Measurements from ENCODE around the gene CHRNA4. TPM values are rescaled to one million over a fixed set of nuclear protein-coding genes. Genes with fewer than 3 reads are reported as not detected.
A peak's percentile ranks its signal among the peaks of the same experiment; 100 is the strongest.

The CHRNA4 gene
- total RNA-seq, 1 donor from 2014 or later = 0.63 TPM

- no peak for TF ChIP-seq CTCF (IDR thresholded peaks at IDR 0.05; ENCODE audit: unreplicated experiment)
- Mint-ChIP-seq H3K4me3 (no peak overlapping the region), H3K36me3 (peaks cover 3% of the 10 kb centered on the region), H3K27me3 (ENCODE audit: low read depth) (peaks cover 13% of the 10 kb centered on the region), H3K4me1 (peaks cover 15% of the 10 kb centered on the region), H3K9me3 (peaks cover 7% of the 10 kb centered on the region), H3K27ac (no peak overlapping the region)
- no peak for DNase-seq (ENCODE audit: low spot score in 2 of 2, unreplicated experiment in 2 of 2)
These were observed 28.5 kb downstream of the CHRNA4 start for GRCh38 chr20:63332488-63333240.

- Mint-ChIP-seq H3K4me1 (peaks cover 8% of the 10 kb centered on the region), H3K27me3 (ENCODE audit: low read depth) (peaks cover 9% of the 10 kb centered on the region), H3K36me3 (peaks cover 3% of the 10 kb centered on the region), H3K27ac (no peak overlapping the region), H3K4me3 (no peak overlapping the region), H3K9me3 (peaks cover 7% of the 10 kb centered on the region)
- TF ChIP-seq CTCF (IDR thresholded peaks at IDR 0.05; ENCODE audit: unreplicated experiment) = no peak
- DNase-seq (ENCODE audit: low spot score in 2 of 2, unreplicated experiment in 2 of 2) = no peak
These were observed 29.3 kb downstream of the CHRNA4 start for GRCh38 chr20:63331741-63332400.

DNA sequence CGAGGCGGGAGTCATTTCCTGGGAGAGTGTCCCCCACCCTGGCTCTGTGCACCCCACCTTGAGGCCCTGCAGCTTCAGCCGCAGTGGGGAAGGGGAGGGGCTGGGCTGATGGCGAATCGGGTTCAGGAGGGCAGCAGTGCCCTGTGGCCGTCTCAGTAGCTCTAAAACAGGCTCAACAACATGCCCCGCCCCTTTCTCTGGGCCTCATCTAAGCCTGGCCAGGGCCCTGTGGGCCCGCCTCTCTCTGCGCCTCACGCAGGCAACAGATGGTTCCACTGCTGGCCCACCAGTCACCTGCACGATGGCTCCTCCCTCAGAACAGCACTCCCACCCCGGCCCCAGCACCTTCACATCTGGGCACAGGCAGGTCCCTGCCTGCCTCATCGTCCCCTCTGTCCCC, 30.2 kb downstream of the CHRNA4 start:
- Mint-ChIP-seq H3K36me3 (peaks cover 3% of the 10 kb centered on the region), H3K27me3 (ENCODE audit: low read depth) (peaks cover 6% of the 10 kb centered on the region), H3K9me3 (peaks cover 7% of the 10 kb centered on the region), H3K4me1 (peaks cover 7% of the 10 kb centered on the region), H3K27ac (peak overlapping the region; percentile 50), H3K4me3 (no peak overlapping the region)
- no peak for DNase-seq (ENCODE audit: low spot score in 2 of 2, unreplicated experiment in 2 of 2)
- no peak for TF ChIP-seq CTCF (IDR thresholded peaks at IDR 0.05; ENCODE audit: unreplicated experiment)

- Mint-ChIP-seq H3K4me1 (peaks cover 7% of the 10 kb centered on the region), H3K27me3 (ENCODE audit: low read depth) (no peaks in the 10 kb centered on the region), H3K4me3 (no peak overlapping the region), H3K27ac (peak overlapping the region; percentile 50), H3K9me3 (peaks cover 7% of the 10 kb centered on the region), H3K36me3 (peaks cover 3% of the 10 kb centered on the region)
- DNase-seq (ENCODE audit: low spot score in 2 of 2, unreplicated experiment in 2 of 2) = no peak
- TF ChIP-seq CTCF (IDR thresholded peaks at IDR 0.05; ENCODE audit: unreplicated experiment) = no peak
These were observed 30.9 kb downstream of the CHRNA4 start for GRCh38 chr20:63330084-63330760.

- no peak for DNase-seq (ENCODE audit: low spot score in 2 of 2, unreplicated experiment in 2 of 2)
These were observed 31.6 kb downstream of the CHRNA4 start for GRCh38 chr20:63329331-63330083.

More at GRCh38 chr20:63329331-63330083, 31.6 kb downstream of the CHRNA4 start:
- Mint-ChIP-seq H3K4me1 (peaks cover 7% of the 10 kb centered on the region), H3K4me3 (no peak overlapping the region), H3K27ac (no peak overlapping the region), H3K36me3 (peaks cover 3% of the 10 kb centered on the region), H3K27me3 (ENCODE audit: low read depth) (no peaks in the 10 kb centered on the region), H3K9me3 (peaks cover 7% of the 10 kb centered on the region)
- TF ChIP-seq CTCF (IDR thresholded peaks at IDR 0.05; ENCODE audit: unreplicated experiment) = no peak

Measured in mesothelial cell of epicardium (in vitro differentiated cells).